Cerebellar cortex (tissue), 1 donor: ENCODE data around the gene CACNA1G.

Experiments
- DNase-seq: peaks from one replicate; pipeline ENCODE4 v3.0.0-alpha.2; 2015; ENCODE audit warnings: low spot score

CACNA1G gene

GRCh38 chr17:50568659-50569058, 8.1 kb downstream of the CACNA1G start:
- no peak for DNase-seq

DNA sequence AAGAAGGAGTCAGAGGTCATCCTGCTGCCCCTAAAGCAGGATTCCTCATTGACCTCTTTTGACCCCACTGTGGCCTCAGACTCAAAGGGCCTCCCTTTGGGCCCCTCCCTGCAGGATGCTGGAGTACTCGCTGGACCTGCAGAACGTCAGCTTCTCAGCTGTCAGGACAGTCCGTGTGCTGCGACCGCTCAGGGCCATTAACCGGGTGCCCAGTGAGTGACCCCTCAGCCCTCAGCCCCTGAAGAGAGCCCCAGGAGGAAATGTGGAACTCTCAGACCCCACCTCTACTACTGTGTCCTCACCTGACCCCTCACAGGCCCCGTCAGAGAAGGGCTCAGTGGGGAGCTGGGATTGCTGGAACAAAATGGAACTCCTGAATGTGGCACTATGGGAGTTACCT, 9.1 kb downstream of the CACNA1G start:
- DNase-seq: no peak

GRCh38 chr17:50570032-50570431, 9.5 kb downstream of the CACNA1G start:
- DNase-seq: no peak

GRCh38 chr17:50570528-50570927, 10.0 kb downstream of the CACNA1G start:
- DNase-seq: no peak

DNA sequence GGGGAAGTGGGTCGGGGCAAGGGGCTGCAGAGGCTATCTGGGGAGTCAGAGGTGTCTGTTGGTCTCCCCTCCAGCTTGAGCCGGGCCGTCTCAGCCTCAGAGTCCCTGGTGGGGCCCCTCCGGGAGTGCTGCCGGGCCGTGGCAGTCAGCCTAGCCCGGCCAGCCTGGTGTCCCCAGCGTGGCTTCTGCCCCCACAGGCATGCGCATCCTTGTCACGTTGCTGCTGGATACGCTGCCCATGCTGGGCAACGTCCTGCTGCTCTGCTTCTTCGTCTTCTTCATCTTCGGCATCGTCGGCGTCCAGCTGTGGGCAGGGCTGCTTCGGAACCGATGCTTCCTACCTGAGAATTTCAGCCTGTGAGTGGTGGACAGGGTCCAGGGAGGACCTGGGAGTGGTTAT, 11.2 kb downstream of the CACNA1G start:
- DNase-seq: no peak

GRCh38 chr17:50572541-50572940, 12.0 kb downstream of the CACNA1G start:
- DNase-seq: no peak

DNA sequence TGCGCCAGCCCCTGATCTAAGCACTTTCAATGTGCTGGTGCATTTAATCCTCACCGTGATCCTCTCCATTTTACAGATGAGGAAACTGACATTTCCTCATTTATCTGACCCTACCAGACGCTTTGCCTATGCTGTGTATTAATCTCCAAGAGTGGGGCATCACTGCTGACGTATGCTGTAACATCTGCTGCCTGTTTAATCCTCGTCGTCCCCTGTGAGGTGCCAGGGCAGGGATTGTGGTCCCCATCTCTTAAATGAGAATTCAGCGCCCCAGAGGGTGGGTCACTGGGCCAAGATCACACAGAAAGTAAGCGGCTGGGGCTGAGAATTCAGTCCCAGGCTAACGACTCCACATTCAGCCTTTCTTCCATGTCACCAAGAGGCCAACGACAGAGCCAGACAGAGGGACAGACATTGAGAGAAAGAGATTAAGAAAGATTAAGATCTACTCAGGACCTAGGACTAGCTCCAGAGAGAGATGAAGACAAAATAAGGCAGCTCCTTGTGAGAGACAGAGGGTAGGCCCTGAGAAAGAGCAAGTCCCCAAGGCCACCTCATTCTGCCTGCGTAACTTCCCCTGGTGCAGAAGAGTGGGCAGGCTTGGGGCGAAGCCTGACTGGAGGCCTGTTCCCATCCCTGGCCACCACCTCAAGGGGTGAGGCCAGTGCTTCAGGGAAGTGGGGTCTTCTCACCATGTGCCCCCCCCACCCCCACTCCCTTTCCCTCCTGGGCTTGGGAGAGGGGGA, 13.5 kb downstream of the CACNA1G start:
- DNase-seq: no peak

DNA sequence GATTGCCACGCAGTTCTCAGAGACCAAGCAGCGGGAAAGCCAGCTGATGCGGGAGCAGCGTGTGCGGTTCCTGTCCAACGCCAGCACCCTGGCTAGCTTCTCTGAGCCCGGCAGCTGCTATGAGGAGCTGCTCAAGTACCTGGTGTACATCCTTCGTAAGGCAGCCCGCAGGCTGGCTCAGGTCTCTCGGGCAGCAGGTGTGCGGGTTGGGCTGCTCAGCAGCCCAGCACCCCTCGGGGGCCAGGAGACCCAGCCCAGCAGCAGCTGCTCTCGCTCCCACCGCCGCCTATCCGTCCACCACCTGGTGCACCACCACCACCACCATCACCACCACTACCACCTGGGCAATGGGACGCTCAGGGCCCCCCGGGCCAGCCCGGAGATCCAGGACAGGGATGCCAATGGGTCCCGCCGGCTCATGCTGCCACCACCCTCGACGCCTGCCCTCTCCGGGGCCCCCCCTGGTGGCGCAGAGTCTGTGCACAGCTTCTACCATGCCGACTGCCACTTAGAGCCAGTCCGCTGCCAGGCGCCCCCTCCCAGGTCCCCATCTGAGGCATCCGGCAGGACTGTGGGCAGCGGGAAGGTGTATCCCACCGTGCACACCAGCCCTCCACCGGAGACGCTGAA, 15.2 kb downstream of the CACNA1G start:
- no peak for DNase-seq

GRCh38 chr17:50576864-50577263, 16.3 kb downstream of the CACNA1G start:
- no peak for DNase-seq

DNA sequence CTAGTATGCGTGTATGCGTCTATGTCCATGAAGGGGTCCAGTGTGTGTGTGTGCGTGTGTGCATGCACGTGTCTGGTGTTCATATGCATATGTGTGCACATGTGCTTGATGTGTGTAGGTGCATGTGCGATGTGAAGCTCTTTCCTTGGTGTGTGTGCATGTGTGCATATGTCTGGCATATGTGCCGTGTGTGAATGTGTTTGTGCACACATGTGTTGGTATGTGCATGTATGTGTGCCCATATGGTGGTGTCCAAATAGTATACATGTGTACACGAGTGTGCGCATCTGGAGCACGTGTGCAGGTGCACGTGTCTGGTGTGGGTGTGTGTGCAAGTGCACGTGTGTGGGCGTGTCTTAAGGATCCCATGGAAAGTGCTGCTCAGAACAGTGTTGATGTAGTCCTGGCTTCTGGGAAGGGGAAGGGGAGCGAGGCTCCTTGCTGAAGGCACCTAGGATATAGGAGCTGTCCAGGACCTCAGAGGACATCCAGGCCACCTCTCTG, 17.0 kb downstream of the CACNA1G start:
- no peak for DNase-seq

DNA sequence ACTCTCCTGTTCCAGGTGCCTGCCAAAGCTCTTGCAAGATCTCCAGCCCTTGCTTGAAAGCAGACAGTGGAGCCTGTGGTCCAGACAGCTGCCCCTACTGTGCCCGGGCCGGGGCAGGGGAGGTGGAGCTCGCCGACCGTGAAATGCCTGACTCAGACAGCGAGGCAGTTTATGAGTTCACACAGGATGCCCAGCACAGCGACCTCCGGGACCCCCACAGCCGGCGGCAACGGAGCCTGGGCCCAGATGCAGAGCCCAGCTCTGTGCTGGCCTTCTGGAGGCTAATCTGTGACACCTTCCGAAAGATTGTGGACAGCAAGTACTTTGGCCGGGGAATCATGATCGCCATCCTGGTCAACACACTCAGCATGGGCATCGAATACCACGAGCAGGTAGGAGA, 17.7 kb downstream of the CACNA1G start:
- DNase-seq: no peak

- no peak for DNase-seq
Observed at GRCh38 chr17:50579399-50579798, 18.9 kb downstream of the CACNA1G start.

- DNase-seq: no peak
Observed at GRCh38 chr17:50580646-50581045, 20.1 kb downstream of the CACNA1G start.

DNA sequence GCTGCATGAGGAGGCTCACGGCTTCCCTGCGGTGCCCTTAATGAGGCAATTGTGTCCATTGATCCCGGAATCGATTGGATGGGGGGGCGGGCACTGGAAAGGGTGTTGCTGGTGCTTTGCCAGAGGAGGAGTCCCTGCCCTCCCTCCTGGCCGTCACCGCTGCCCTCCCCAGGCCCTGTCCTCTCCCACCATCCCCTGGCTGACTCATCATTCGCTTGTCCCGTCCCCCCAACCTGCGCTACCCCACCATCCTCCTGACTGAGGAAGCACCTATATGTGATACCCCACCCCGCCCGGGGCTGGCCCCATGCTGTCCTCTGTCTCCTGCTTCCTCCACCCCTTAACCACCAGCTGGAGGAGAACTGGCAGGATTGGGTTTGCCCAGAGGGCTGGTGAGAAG, 20.8 kb downstream of the CACNA1G start:
- DNase-seq: no peak

DNA sequence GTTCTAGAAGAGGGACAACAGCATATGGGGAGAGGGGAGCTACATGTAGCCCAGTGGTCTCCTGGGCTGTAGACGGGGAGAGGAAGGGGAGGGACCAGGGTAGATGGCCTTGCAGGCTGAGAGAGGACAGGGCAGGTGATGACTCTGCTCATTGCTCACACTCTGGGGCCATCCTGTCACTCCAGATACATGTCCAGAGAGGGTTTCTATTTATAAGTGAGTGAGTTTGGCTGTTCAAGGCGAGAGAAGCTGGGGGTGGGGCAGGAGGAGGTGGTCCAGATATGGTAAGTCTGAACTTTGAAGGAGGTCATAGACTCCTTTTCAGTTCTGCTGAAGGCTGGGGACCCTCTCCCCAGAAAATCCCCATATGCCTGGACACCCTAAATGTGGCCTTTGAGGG, 22.2 kb downstream of the CACNA1G start:
- DNase-seq: no peak

DNA sequence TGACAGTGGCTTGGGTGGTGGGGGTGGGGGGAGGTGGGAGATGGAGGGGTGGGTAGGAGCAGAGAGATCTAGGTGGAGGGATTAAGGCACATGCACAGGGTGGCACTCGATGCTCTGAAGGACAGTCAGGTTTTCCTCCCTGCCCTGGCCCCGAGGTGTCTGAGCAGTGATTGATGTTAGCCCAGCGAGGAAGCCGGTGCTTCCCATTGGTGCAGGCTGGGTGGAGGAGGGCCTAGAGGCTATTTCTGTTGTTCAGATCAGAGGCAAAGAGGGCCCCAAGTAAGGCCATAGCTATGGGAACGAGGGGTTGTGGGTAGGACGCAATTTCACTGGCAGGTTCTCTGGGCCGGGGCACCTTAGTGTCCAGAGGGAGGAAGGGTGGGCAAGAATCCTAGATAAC, 23.1 kb downstream of the CACNA1G start:
- DNase-seq: no peak

DNA sequence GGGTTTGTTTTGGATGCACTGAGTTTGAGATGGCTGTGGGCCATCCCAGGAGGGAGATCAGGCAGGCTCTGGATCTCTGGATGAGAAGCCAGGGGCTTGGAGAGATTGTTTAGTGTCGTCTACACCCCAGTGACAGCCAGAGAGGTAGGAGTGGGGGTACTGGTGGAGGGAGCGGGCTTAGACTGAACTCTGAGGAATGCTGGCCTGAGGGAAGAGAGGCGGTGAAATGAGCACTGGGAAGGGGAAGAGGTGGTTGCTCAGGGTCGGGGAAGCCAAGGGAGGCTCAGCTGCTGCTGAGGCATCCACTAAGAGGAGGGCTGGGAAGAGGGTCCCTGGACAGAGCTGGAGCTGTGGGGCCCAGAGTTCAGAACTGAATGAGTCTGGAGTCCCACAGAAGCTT, 23.6 kb downstream of the CACNA1G start:
- no peak for DNase-seq

DNA sequence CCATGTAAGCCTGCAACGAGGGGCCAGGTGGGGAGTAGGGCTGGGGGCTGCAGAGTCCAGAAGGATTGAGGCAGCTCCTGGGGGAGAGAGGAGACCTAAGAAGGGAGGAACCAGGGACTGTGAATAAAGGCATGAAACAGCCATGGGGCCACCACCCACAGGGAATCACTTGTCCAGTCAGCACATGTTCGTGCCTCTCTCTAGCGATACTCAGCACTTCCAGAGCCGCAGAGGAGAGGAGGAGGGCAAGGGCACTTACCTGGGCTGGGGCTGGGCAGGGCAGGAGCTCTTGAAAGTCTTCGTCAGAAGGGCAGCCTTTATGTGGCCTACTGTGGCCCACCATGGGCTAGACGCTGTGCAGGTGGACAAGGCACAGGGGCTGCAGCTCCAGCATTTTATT, 24.2 kb downstream of the CACNA1G start:
- DNase-seq: no peak

DNA sequence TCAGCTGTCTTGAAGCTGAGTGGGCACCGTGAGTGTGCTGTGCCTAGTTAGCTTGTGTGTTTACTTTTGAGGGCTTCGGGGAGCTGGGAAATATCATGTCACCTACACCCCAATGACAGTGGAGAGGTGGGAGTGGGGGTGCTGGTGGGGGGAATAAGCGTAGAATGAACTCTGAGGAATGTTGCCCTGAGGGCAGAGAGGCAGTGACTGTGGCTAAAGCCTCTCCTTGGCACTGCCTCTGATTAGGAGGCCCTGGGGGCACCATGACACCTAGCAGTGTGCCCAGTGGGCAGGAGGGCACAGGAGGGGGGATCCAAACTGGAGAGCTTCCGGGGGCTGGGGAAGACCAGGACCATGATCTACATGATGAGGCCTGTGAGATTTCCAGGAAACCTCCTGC, 24.8 kb downstream of the CACNA1G start:
- no peak for DNase-seq

DNA sequence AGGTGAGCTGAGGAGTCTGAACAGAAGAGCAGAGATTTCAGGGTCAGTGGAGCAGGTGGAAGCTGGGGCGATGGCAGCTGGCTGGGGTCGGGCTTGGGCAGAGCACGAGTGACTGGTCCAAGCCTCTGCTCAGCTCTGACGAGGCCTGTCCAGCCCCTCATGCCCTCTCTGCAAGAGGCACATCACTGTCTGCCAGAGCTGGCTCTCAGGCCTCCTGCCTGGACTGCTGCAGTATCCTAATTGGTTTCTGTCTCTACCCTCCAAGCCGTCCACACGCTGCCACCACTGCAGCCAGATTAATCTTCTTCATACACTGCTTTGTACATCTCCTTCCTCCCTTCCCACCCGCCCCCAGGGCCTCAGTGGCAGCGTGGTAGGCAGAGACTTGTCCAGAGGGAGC, 25.4 kb downstream of the CACNA1G start:
- no peak for DNase-seq

- DNase-seq: no peak
Observed at GRCh38 chr17:50586421-50587247, 26.1 kb downstream of the CACNA1G start.

DNA sequence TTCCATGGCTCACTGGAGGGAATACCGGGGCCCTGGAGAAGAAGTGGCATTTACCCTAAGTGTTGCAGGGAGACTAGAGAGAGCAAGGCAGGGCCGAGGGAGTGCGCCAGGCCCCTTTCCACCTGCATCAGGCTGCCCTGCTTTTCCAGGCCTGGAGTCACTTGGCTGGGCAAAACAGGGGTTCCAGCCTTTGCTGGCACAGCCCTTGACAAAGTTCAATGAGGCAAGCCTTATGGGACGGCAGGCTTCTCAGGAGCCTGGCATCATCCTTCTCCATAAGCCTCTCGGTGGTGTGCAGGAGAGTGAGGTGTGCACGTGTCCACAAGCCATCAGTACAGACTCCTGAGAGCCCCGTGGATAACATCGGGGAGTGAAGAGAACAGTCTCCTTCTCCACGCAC, 27.1 kb downstream of the CACNA1G start:
- DNase-seq: no peak
